Adrenal gland (tissue), 12 donors: Measurements from ENCODE around the gene L3MBTL3. TPM values are rescaled to one million over a fixed set of nuclear protein-coding genes. Genes with fewer than 3 reads are reported as not detected.

Source experiments
- DNase-seq, 7 donors: peaks; one replicate each; pipeline ENCODE4 v3.0.0-alpha.2; 2019 to 2020
- H3K27ac ChIP-seq, 5 donors: fragments of 200-600 bp; sonication (generic) in 4 of 5; 1 replicate in 3 of 5; 2 replicates in 2 of 5; pipeline versions ENCODE4 v1.5.1 to v1.8.0; 2016 to 2020; ENCODE audit warnings: mild to moderate bottlenecking in 1 of 5
- H3K27me3 ChIP-seq: fragments of 200-600 bp; 2 replicates; pipeline ENCODE4 v1.8.0; 2021
- H3K36me3 ChIP-seq, 2 donors: fragments of 200-600 bp; replicated peaks in 1 of 2; 1 replicate in 1 of 2; 2 replicates in 1 of 2; pipeline versions ENCODE4 v1.5.1 to v1.8.0; 2018 to 2022
- H3K4me1 ChIP-seq, 2 donors: fragments of 200-600 bp; replicated peaks in 1 of 2; 1 replicate in 1 of 2; 2 replicates in 1 of 2; pipeline versions ENCODE4 v1.5.1 to v1.8.0; 2018 to 2021
- H3K4me3 ChIP-seq, 4 donors: fragments of 200-600 bp; sonication (generic) in 3 of 4; one replicate each; pipeline ENCODE4 v1.5.1; 2016 to 2018
- H3K9me3 ChIP-seq, 3 donors: fragments of 200-600 bp; sonication (generic) in 1 of 3; replicated peaks in 1 of 3; 1 replicate in 2 of 3; 2 replicates in 1 of 3; pipeline versions ENCODE4 v1.5.1 to v1.8.0; 2016 to 2021
- CTCF ChIP-seq, 6 experiments: fragments of 450-650 bp in 4 of 6; fragments of 200-600 bp in 2 of 6; sonication (generic) in 1 of 6; IDR thresholded peaks; 1 replicate in 5 of 6; 2 replicates in 1 of 6; pipeline versions ENCODE4 v1.5.1 to v1.8.0; 2016 to 2021; ENCODE audit warnings: antibody characterized with exemption in 6 of 6, mild to moderate bottlenecking in 2 of 6, moderate library complexity in 1 of 6
- POLR2A ChIP-seq, 2 donors: fragments of 450-650 bp; IDR thresholded peaks; one replicate each; pipeline ENCODE4 v1.6.1; 2017; ENCODE audit warnings: antibody characterized with exemption in 2 of 2, mild to moderate bottlenecking in 2 of 2, moderate library complexity in 1 of 2
- WGBS, 4 donors: extraction: QIAGEN DNeasy Blood & Tissue Kit in 2 of 4; methylation state at CpG; one replicate each; pipeline versions ENCODE4 v1.1.5 to v1.1.7; 2013 to 2017; 5-methylcytosine and 5-hydroxymethylcytosine counted together
- intact Hi-C, 2 donors: fragments of 100-400 bp; cut with DNase I; formaldehyde crosslinking; loops; one replicate each; pipeline versions ENCODE4 v1.14.1 to v1.15.0; 2022 to 2023
- polyA plus RNA-seq, 3 donors: library from polyadenylated mRNA; stranded (reverse); fragments of 200-250 nt in 2 of 3; fragments of 350-450 nt in 1 of 3; fragmentation: Illumina TruSeq in 1 of 3; extraction: RNeasy Lipid Tissue Mini Kit (QIAGEN cat#74804) in 1 of 3; gene quantifications; one replicate each; pipeline ENCODE4 v1.2.3, GENCODE V29; 2013 to 2014
- total RNA-seq, 9 donors: library from RNA; depleted of rRNA in 4 of 9; stranded (reverse); fragments of >200 nt in 4 of 9; fragments of 120-200 nt in 1 of 9; fragmentation: NEBNext Ultra II Directional in 1 of 9; extraction: Animal tissue kit (Norgen Biotek cat#: 25700) in 1 of 9; gene quantifications; one replicate each; pipeline versions ENCODE4 v1.1.0 to v1.2.4, GENCODE V29; 2013 to 2023
- donor health status: healthy with polysubstance abuse.
- donor health status: Bipolar disorder and iron deficiency.
- donor health status: DM: yes; HTN: yes; CAD: no.
- donor health status: DM: no; HTN: no; CAD: no.
- donor health status: DM: no; HTN: no; CAD: no.
- donor health status: DM: yes; HTN: yes; CAD: no.

Gene L3MBTL3
- total and polyA plus RNA-seq, 12 donors = 7.2 to 32.5 (median 17.3) TPM

- Histone ChIP-seq H3K9me3 (no peaks in the 10 kb centered on the region), H3K4me1 (peaks cover 25 to 30% of the 10 kb centered on the region in 2 donors), H3K4me3 (no peak overlapping the region), H3K36me3 (no peaks in the 10 kb centered on the region), H3K27me3 (no peaks in the 10 kb centered on the region), H3K27ac (no peak overlapping the region)
- WGBS, 4 donors = 50 to 85% (median 66%) methylated on average over 3 of the region's 3 CpGs
- no peak for DNase-seq
- TF ChIP-seq POLR2A (IDR thresholded peaks at IDR 0.05) (no peak), CTCF (IDR thresholded peaks at IDR 0.05) (peak; percentile 13 to 58 (median 42))
- intact Hi-C loops = no loop called here
Observed at GRCh38 chr6:130037207-130037811, 18.9 kb downstream of the L3MBTL3 start.

GRCh38 chr6:130041594-130041993, 23.2 kb downstream of the L3MBTL3 start:
- Histone ChIP-seq H3K4me3 (no peak overlapping the region), H3K36me3 (no peaks in the 10 kb centered on the region), H3K9me3 (no peaks in the 10 kb centered on the region), H3K27me3 (no peaks in the 10 kb centered on the region), H3K27ac (no peak overlapping the region), H3K4me1 (peaks cover 4 to 18% of the 10 kb centered on the region in 2 donors)
- TF ChIP-seq CTCF (IDR thresholded peaks at IDR 0.05) (no peak), POLR2A (IDR thresholded peaks at IDR 0.05) (no peak)
- DNase-seq = no peak
- intact Hi-C loops = no loop called here

- H3K9me3 ChIP-seq = no peaks in the 10 kb centered on the region
- no peak for TF ChIP-seq POLR2A (IDR thresholded peaks at IDR 0.05)
- no peak for TF ChIP-seq CTCF (IDR thresholded peaks at IDR 0.05)
- 86 to 100% (median 93%) methylated on average over 4 of the region's 4 CpGs for WGBS, 4 donors
- peak overlapping the region in 2 of 5 donors; percentile 10 to 42 for H3K27ac ChIP-seq
- H3K36me3 ChIP-seq = no peaks in the 10 kb centered on the region
- no peaks in the 10 kb centered on the region for H3K27me3 ChIP-seq
- peaks cover 4 to 18% of the 10 kb centered on the region in 2 donors for H3K4me1 ChIP-seq
- DNase-seq = no peak
- no peak overlapping the region for H3K4me3 ChIP-seq
- intact Hi-C loops = no loop called here
Observed at GRCh38 chr6:130043344-130043743, 25.0 kb downstream of the L3MBTL3 start.

GRCh38 chr6:130045622-130046021, 27.2 kb downstream of the L3MBTL3 start:
- no peak for DNase-seq
- Histone ChIP-seq H3K36me3 (no peaks in the 10 kb centered on the region), H3K9me3 (no peaks in the 10 kb centered on the region), H3K27me3 (no peaks in the 10 kb centered on the region), H3K27ac (no peak overlapping the region), H3K4me3 (no peak overlapping the region), H3K4me1 (peaks cover 9 to 24% of the 10 kb centered on the region in 2 donors)
- intact Hi-C loops = no loop called here
- TF ChIP-seq POLR2A (IDR thresholded peaks at IDR 0.05) (no peak), CTCF (IDR thresholded peaks at IDR 0.05) (no peak)
- WGBS, 4 donors = 83 to 88% (median 86%) methylated on average over 2 of the region's 2 CpGs
